Measurements from ENCODE around the gene GAS7. TPM values are rescaled to one million over a fixed set of nuclear protein-coding genes. Genes with fewer than 3 reads are reported as not detected.

The GAS7 gene
- total RNA-seq, 2 donors from 2014 or later = 69.0 to 70.8 TPM

GRCh38 chr17:9929871-9930270 is 268.5 kb downstream of the GAS7 start:
- Histone ChIP-seq H3K36me3 (no peaks in the 10 kb centered on the region), H3K4me1 (ENCODE audit: control insufficient read depth in 1 of 2, low read depth in 2 of 2) (no peaks in the 10 kb centered on the region), H3K9me3 (no peaks in the 10 kb centered on the region), H3K27ac (no peak overlapping the region), H3K27me3 (replicated peaks; ENCODE audit: insufficient read depth) (no peaks in the 10 kb centered on the region), H3K4me3 (no peak overlapping the region)
- no peak for ATAC-seq (ENCODE audit: insufficient number of reproducible peaks, low FRiP score, low read depth)
- no peak for TF ChIP-seq CTCF (IDR thresholded peaks at IDR 0.05)
- DNase-seq (ENCODE audit: low spot score) = no peak

GRCh38 chr17:9928601-9929333 is 269.6 kb downstream of the GAS7 start:
- Histone ChIP-seq H3K4me3 (no peak overlapping the region), H3K27ac (no peak overlapping the region), H3K27me3 (replicated peaks; ENCODE audit: insufficient read depth) (no peaks in the 10 kb centered on the region), H3K36me3 (no peaks in the 10 kb centered on the region), H3K4me1 (ENCODE audit: control insufficient read depth in 1 of 2, low read depth in 2 of 2) (no peaks in the 10 kb centered on the region), H3K9me3 (no peaks in the 10 kb centered on the region)
- peak; percentile 15 for TF ChIP-seq CTCF (IDR thresholded peaks at IDR 0.05)
- DNase-seq (ENCODE audit: low spot score) (no peak), ATAC-seq (ENCODE audit: insufficient number of reproducible peaks, low FRiP score, low read depth) (no peak)

- Histone ChIP-seq H3K9me3 (no peaks in the 10 kb centered on the region), H3K36me3 (no peaks in the 10 kb centered on the region), H3K4me3 (no peak overlapping the region), H3K27ac (no peak overlapping the region), H3K27me3 (replicated peaks; ENCODE audit: insufficient read depth) (no peaks in the 10 kb centered on the region), H3K4me1 (ENCODE audit: control insufficient read depth in 1 of 2, low read depth in 2 of 2) (no peaks in the 10 kb centered on the region)
- ATAC-seq (ENCODE audit: insufficient number of reproducible peaks, low FRiP score, low read depth) = no peak
- DNase-seq (ENCODE audit: low spot score) = no peak
- no peak for TF ChIP-seq CTCF (IDR thresholded peaks at IDR 0.05)
These were observed 272.1 kb downstream of the GAS7 start for GRCh38 chr17:9926150-9926804.

- no peaks in the 10 kb centered on the region for H3K9me3 ChIP-seq
- DNase-seq (ENCODE audit: low spot score) = no peak
- H3K27me3 ChIP-seq (replicated peaks; ENCODE audit: insufficient read depth) = no peaks in the 10 kb centered on the region
- H3K27ac ChIP-seq = no peak overlapping the region
- H3K4me1 ChIP-seq (ENCODE audit: control insufficient read depth in 1 of 2, low read depth in 2 of 2) = no peaks in the 10 kb centered on the region
- no peak overlapping the region for H3K4me3 ChIP-seq
- ATAC-seq (ENCODE audit: insufficient number of reproducible peaks, low FRiP score, low read depth) = no peak
- H3K36me3 ChIP-seq = no peaks in the 10 kb centered on the region
- TF ChIP-seq CTCF (IDR thresholded peaks at IDR 0.05) = no peak
These were observed 272.9 kb downstream of the GAS7 start for GRCh38 chr17:9925457-9925856.

GRCh38 chr17:9924735-9925191 is 273.6 kb downstream of the GAS7 start:
- Histone ChIP-seq H3K4me3 (no peak overlapping the region), H3K9me3 (no peaks in the 10 kb centered on the region), H3K27ac (no peak overlapping the region), H3K27me3 (replicated peaks; ENCODE audit: insufficient read depth) (no peaks in the 10 kb centered on the region), H3K4me1 (ENCODE audit: control insufficient read depth in 1 of 2, low read depth in 2 of 2) (no peaks in the 10 kb centered on the region), H3K36me3 (no peaks in the 10 kb centered on the region)
- no peak for DNase-seq (ENCODE audit: low spot score)
- TF ChIP-seq CTCF (IDR thresholded peaks at IDR 0.05) = peak; percentile 88
- ATAC-seq (ENCODE audit: insufficient number of reproducible peaks, low FRiP score, low read depth) = no peak

Measured in thoracic aorta (tissue), 2 donors.